ENCODE data around the gene SHC3.

Gene SHC3

GRCh38 chr9:88975966-88976889 is 202.4 kb downstream of the SHC3 start:
- DNase-seq, result no peak

- no peak for DNase-seq
These were observed 204.0 kb downstream of the SHC3 start for GRCh38 chr9:88974641-88975040.

- DNase-seq, result no peak
These were observed 205.2 kb downstream of the SHC3 start for GRCh38 chr9:88973281-88974045.

GRCh38 chr9:88972401-88972800 is 206.2 kb downstream of the SHC3 start:
- DNase-seq, result no peak

GRCh38 chr9:88971131-88971960 is 207.3 kb downstream of the SHC3 start:
- DNase-seq, result no peak

- DNase-seq, result no peak
These were observed 208.8 kb downstream of the SHC3 start for GRCh38 chr9:88969646-88970373.

- no peak for DNase-seq
These were observed 209.8 kb downstream of the SHC3 start for GRCh38 chr9:88968799-88969198.

- DNase-seq, result no peak
These were observed 211.5 kb downstream of the SHC3 start for GRCh38 chr9:88966894-88967676.

- no peak for DNase-seq
These were observed 213.1 kb downstream of the SHC3 start for GRCh38 chr9:88965473-88965872.

- no peak for DNase-seq
These were observed 218.0 kb downstream of the SHC3 start for GRCh38 chr9:88960632-88961031.

GRCh38 chr9:88959727-88960469 is 218.7 kb downstream of the SHC3 start:
- no peak for DNase-seq

GRCh38 chr9:88957526-88957925 is 221.1 kb downstream of the SHC3 start:
- DNase-seq, result no peak

All from DMS79 treated with DMSO at 0.1 percent for 48 hours (cell line).